Esophagus muscularis mucosa (tissue), 3 donors: ENCODE results near the gene SFT2D3.

Source experiments
- EP300 ChIP-seq: sonication (generic); formaldehyde crosslinking; IDR thresholded peaks from one replicate; pipeline ENCODE4 v1.6.1; 2017; ENCODE audit warnings: antibody characterized with exemption
- TF ChIP-seq, protein P1 (sequence below), 3 experiments: fragments of 200-600 bp in 2 of 3; fragments of 450-650 bp in 1 of 3; sonication (generic) in 2 of 3; IDR thresholded peaks; one replicate each; pipeline ENCODE4 v1.5.1; 2017 to 2019; ENCODE audit warnings: antibody characterized with exemption in 3 of 3, mild to moderate bottlenecking in 2 of 3, moderate library complexity in 1 of 3

DNA sequence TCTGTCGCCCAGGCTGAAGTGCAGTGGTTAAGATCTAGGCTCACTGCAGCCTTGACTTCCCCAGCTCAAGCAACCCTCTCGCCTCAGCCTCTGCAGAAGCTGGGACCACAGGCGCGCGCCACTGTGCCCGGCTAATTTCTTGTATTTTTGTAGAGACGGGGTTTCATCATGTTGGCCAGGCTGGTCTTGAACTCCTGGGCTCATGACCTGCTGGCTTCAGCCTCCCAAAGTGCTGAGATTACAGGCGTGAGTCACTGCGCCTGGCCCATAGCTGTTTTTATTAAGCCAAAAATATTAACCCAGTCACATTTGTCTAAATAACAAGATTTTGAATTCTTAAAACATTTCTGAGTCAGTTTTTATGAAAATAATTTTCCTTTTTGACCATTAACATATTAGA lies 6.3 kb upstream of the SFT2D3 start:
- TF ChIP-seq, protein P1, sequence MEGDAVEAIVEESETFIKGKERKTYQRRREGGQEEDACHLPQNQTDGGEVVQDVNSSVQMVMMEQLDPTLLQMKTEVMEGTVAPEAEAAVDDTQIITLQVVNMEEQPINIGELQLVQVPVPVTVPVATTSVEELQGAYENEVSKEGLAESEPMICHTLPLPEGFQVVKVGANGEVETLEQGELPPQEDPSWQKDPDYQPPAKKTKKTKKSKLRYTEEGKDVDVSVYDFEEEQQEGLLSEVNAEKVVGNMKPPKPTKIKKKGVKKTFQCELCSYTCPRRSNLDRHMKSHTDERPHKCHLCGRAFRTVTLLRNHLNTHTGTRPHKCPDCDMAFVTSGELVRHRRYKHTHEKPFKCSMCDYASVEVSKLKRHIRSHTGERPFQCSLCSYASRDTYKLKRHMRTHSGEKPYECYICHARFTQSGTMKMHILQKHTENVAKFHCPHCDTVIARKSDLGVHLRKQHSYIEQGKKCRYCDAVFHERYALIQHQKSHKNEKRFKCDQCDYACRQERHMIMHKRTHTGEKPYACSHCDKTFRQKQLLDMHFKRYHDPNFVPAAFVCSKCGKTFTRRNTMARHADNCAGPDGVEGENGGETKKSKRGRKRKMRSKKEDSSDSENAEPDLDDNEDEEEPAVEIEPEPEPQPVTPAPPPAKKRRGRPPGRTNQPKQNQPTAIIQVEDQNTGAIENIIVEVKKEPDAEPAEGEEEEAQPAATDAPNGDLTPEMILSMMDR (IDR thresholded peaks at IDR 0.05), result no peak
- TF ChIP-seq EP300, result no peak
